Thyroid gland (tissue), 4 donors: ENCODE results near the gene ZNF672.

Source experiments
- POLR2A ChIP-seq, 2 donors: fragments of 450-650 bp; IDR thresholded peaks; one replicate each; pipeline ENCODE4 v1.6.1; 2017; ENCODE audit warnings: antibody characterized with exemption in 2 of 2, mild to moderate bottlenecking in 2 of 2, moderate library complexity in 1 of 2
- TF ChIP-seq, protein P1 (sequence below), 6 experiments: fragments of 200-600 bp in 3 of 6; fragments of 450-650 bp in 3 of 6; sonication (generic) in 3 of 6; IDR thresholded peaks; one replicate each; pipeline ENCODE4 v1.5.1; 2016 to 2019; ENCODE audit warnings: antibody characterized with exemption in 6 of 6, mild to moderate bottlenecking in 2 of 6, inconsistent platforms in 1 of 6, moderate library complexity in 1 of 6

DNA sequence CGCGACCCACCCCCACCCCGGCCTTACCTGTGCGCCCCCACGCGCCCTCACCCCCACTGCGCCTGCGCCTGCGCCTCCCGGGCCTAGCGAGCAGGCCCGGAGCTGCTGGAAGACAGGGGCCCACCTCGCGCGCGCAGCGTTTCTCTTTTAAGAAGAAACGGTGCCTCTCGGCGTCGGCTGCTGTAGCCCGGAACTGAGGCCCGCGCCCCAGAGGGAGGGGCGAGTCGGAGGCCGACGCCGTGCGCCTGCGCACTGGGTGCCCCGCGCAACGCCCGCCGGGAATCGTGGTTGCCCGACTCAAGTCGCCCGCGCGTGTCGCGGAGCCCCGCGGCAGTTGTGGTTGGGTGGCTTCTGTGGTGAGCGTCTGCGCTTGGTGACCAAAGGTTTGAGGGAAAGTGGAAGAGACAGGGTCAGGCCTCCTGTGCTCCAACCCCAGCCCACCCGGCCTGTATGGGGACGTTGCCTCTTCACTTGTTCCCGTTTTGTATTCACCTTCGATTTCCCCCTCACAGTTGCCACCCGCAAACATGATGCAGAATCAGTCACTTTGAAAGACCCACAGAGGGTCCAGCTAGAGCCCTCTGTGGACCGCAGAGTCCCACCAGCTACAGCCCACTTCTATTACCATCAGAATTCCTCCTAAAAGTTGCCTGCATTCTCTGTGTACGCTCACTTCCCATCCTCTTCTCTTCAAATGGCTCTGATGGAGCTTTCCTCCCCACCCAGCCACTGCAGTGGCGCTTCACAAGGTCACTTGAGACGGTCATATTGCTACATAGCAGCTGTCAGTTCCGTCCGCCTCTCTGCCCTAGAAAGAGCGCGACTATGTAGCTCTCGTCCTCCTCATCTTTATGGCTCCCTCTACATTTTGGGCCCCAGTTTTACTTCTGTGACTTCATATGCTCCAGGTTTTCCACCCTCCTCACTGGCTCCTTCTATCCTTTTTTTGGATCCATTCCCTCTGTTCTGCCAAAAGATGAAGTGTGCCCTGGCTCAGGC lies 21.2 kb downstream of the ZNF672 start, which contains the start of gene ZNF692:
- TF ChIP-seq, protein P1, sequence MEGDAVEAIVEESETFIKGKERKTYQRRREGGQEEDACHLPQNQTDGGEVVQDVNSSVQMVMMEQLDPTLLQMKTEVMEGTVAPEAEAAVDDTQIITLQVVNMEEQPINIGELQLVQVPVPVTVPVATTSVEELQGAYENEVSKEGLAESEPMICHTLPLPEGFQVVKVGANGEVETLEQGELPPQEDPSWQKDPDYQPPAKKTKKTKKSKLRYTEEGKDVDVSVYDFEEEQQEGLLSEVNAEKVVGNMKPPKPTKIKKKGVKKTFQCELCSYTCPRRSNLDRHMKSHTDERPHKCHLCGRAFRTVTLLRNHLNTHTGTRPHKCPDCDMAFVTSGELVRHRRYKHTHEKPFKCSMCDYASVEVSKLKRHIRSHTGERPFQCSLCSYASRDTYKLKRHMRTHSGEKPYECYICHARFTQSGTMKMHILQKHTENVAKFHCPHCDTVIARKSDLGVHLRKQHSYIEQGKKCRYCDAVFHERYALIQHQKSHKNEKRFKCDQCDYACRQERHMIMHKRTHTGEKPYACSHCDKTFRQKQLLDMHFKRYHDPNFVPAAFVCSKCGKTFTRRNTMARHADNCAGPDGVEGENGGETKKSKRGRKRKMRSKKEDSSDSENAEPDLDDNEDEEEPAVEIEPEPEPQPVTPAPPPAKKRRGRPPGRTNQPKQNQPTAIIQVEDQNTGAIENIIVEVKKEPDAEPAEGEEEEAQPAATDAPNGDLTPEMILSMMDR (IDR thresholded peaks at IDR 0.05), result no peak
- TF ChIP-seq POLR2A (IDR thresholded peaks at IDR 0.05), result peak in 1 of 2 donors; percentile 91
